ENCODE data around the gene LAMA3.

LAMA3 gene

GRCh38 chr18:23970161-23971096 is 281.2 kb downstream of the LAMA3 start:
- H3K4me2 ChIP-seq (ENCODE audit: insufficient read depth, low read length), result peak overlapping the region; percentile 27
- no peaks in the 10 kb centered on the region for H3K79me2 ChIP-seq (ENCODE audit: insufficient read depth, low read length)
- no peak for TF ChIP-seq EZH2 (IDR thresholded peaks at IDR 0.05; ENCODE audit: borderline replicate concordance, low read depth, low read length, severe bottlenecking)
- TF ChIP-seq CTCF (IDR thresholded peaks at IDR 0.05; ENCODE audit: borderline replicate concordance, extremely low read depth, low read length, poor library complexity, severe bottlenecking), result peak; percentile 29
- H3K27me3 ChIP-seq (ENCODE audit: insufficient read depth, low read length, poor library complexity), result no peaks in the 10 kb centered on the region
- H3K4me1 ChIP-seq (ENCODE audit: insufficient read depth, low read length), result peaks cover 65% of the 10 kb centered on the region
- H3K9ac ChIP-seq (ENCODE audit: low read depth, low read length), result peak overlapping the region; percentile 45
- H2AFZ ChIP-seq (ENCODE audit: low read depth, low read length), result peak overlapping the region; percentile 17; the same call in 1 of the 2 replicates
- ATAC-seq (ENCODE audit: insufficient read depth, low read depth) (peak; percentile 64), DNase-seq (peak; percentile 87)
- no peaks in the 10 kb centered on the region for H3K9me3 ChIP-seq (ENCODE audit: insufficient read depth, low read length, severe bottlenecking)
- H3K4me3 ChIP-seq (ENCODE audit: low read depth in 1 of 2, low read length in 2 of 2), result 0 out of 4 replicates have a peak overlapping the region, but pooled peaks of 1 of the 2 experiments have one; percentile 7
- no peaks in the 10 kb centered on the region for H3K36me3 ChIP-seq (ENCODE audit: insufficient read depth, low read length)
- H3K27ac ChIP-seq (ENCODE audit: low read length), result peak overlapping the region; percentile 94
- H4K20me1 ChIP-seq (ENCODE audit: insufficient read depth, low read length), result no peaks in the 10 kb centered on the region

DNA sequence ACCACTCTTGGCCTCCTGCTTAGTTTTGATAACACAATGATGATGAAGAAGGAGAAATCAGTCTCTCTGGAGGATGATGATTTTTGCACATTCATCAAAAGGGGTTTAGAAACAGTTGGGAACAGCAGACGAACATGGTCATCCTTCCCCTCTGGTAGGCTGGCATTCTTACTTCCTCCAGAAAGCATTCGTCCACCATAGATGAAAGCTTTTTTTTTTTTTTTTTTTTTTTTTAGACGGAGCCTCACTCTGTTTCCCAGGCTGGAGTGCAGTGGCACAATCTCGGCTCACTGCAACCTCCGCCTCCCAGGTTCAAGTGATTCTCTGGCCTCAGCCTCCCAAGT is 281.8 kb downstream of the LAMA3 start:
- Histone ChIP-seq H3K27ac (ENCODE audit: low read length) (peak overlapping the region; percentile 94), H3K4me1 (ENCODE audit: insufficient read depth, low read length) (peaks cover 59% of the 10 kb centered on the region), H3K9me3 (ENCODE audit: insufficient read depth, low read length, severe bottlenecking) (no peaks in the 10 kb centered on the region), H3K27me3 (ENCODE audit: insufficient read depth, low read length, poor library complexity) (no peaks in the 10 kb centered on the region), H3K79me2 (ENCODE audit: insufficient read depth, low read length) (no peaks in the 10 kb centered on the region), H4K20me1 (ENCODE audit: insufficient read depth, low read length) (no peaks in the 10 kb centered on the region), H3K36me3 (ENCODE audit: insufficient read depth, low read length) (no peaks in the 10 kb centered on the region), H3K9ac (ENCODE audit: low read depth, low read length) (peak overlapping the region; percentile 45), H3K4me2 (ENCODE audit: insufficient read depth, low read length) (peak overlapping the region; percentile 27; the same call in 1 of the 2 replicates), H2AFZ (ENCODE audit: low read depth, low read length) (no peak overlapping the region), H3K4me3 (ENCODE audit: low read depth in 1 of 2, low read length in 2 of 2) (no peak overlapping the region)
- TF ChIP-seq EZH2 (IDR thresholded peaks at IDR 0.05; ENCODE audit: borderline replicate concordance, low read depth, low read length, severe bottlenecking) (no peak), CTCF (IDR thresholded peaks at IDR 0.05; ENCODE audit: borderline replicate concordance, extremely low read depth, low read length, poor library complexity, severe bottlenecking) (no peak)
- DNase-seq (no peak), ATAC-seq (ENCODE audit: insufficient read depth, low read depth) (no peak)

DNA sequence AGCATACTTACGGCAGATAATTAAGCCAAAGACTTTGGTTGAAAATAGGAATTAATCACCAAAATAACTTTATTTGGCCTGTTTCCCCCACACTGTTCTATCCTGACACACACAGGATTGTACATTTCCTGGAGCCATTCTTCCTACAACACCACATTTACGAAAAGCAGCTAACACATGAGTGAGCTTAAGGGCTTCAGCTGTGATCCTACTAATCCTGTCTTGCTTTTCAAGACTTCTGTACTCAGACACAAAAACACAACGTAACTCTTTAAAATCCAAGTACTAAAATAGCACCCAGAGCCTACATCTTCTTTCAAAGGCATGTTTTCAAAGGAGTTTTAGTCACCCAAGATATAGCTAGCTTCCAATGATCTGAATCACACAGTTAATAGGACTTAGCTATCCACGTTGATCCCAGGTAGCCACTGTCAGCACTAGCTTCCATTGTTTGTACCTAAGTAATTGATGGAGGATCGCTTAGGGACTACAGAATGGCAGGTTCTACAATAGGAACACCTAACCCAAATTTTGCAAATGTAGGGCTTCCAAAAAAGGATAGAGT is 282.5 kb downstream of the LAMA3 start:
- no peaks in the 10 kb centered on the region for H4K20me1 ChIP-seq (ENCODE audit: insufficient read depth, low read length)
- H3K4me2 ChIP-seq (ENCODE audit: insufficient read depth, low read length), result no peak overlapping the region
- peaks cover 53% of the 10 kb centered on the region for H3K4me1 ChIP-seq (ENCODE audit: insufficient read depth, low read length)
- no peak for ATAC-seq (ENCODE audit: insufficient read depth, low read depth)
- no peak overlapping the region for H3K9ac ChIP-seq (ENCODE audit: low read depth, low read length)
- no peaks in the 10 kb centered on the region for H3K27me3 ChIP-seq (ENCODE audit: insufficient read depth, low read length, poor library complexity)
- no peak overlapping the region for H2AFZ ChIP-seq (ENCODE audit: low read depth, low read length)
- no peaks in the 10 kb centered on the region for H3K36me3 ChIP-seq (ENCODE audit: insufficient read depth, low read length)
- H3K4me3 ChIP-seq (ENCODE audit: low read depth in 1 of 2, low read length in 2 of 2), result no peak overlapping the region
- H3K9me3 ChIP-seq (ENCODE audit: insufficient read depth, low read length, severe bottlenecking), result no peaks in the 10 kb centered on the region
- no peaks in the 10 kb centered on the region for H3K79me2 ChIP-seq (ENCODE audit: insufficient read depth, low read length)
- TF ChIP-seq CTCF (IDR thresholded peaks at IDR 0.05; ENCODE audit: borderline replicate concordance, extremely low read depth, low read length, poor library complexity, severe bottlenecking) (no peak), EZH2 (IDR thresholded peaks at IDR 0.05; ENCODE audit: borderline replicate concordance, low read depth, low read length, severe bottlenecking) (no peak)
- H3K27ac ChIP-seq (ENCODE audit: low read length), result peak overlapping the region; percentile 58
- DNase-seq, result no peak

Data from DND-41 (cell line).